ENCODE measurements around the gene BMPR1A. TPM values are rescaled to one million over a fixed set of nuclear protein-coding genes. Genes with fewer than 3 reads are reported as not detected.
A peak's percentile ranks its signal among the peaks of the same experiment; 100 is the strongest.

Gene BMPR1A
- total RNA-seq, 1 donor from 2014 or later, result 74.2 TPM

DNA sequence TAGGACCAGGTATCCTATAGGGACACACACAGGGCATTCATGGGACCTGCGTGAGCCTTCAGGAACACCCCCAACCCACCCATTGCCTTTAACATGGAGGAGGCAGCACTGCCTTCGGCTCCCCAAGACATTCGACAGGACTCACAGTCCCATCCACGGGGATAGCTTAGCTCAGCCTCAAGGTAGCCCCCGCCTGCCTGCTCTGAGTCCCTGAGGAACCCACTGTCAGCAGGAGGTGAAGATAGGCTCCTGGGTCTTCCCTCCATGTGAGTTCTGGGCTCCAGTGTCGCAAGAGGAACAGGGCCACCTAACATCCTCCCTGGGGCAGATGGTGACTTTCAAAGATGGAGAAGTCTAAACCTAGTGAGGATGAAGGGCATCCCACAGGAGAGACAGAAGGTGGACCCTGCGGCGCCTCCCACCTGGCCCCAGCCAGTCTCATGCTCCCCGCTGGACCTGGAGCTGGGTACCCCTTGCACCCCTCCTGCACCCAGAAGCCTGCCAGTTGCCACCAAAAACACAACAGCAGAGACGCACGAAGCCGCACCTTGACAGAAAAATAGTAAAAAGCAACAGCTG, 207.0 kb downstream of the BMPR1A start:
- Mint-ChIP-seq H3K9me3 (ENCODE audit: low read depth) (no peaks in the 10 kb centered on the region), H3K36me3 (ENCODE audit: low read depth) (no peaks in the 10 kb centered on the region), H3K27ac (ENCODE audit: unreplicated experiment) (no peak overlapping the region), H3K27me3 (ENCODE audit: low read depth) (no peaks in the 10 kb centered on the region), H3K4me3 (ENCODE audit: unreplicated experiment) (no peak overlapping the region), H3K4me1 (ENCODE audit: low read depth) (peaks cover 22% of the 10 kb centered on the region)
- TF ChIP-seq, protein P1, sequence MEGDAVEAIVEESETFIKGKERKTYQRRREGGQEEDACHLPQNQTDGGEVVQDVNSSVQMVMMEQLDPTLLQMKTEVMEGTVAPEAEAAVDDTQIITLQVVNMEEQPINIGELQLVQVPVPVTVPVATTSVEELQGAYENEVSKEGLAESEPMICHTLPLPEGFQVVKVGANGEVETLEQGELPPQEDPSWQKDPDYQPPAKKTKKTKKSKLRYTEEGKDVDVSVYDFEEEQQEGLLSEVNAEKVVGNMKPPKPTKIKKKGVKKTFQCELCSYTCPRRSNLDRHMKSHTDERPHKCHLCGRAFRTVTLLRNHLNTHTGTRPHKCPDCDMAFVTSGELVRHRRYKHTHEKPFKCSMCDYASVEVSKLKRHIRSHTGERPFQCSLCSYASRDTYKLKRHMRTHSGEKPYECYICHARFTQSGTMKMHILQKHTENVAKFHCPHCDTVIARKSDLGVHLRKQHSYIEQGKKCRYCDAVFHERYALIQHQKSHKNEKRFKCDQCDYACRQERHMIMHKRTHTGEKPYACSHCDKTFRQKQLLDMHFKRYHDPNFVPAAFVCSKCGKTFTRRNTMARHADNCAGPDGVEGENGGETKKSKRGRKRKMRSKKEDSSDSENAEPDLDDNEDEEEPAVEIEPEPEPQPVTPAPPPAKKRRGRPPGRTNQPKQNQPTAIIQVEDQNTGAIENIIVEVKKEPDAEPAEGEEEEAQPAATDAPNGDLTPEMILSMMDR (IDR thresholded peaks at IDR 0.05), result no peak
- DNase-seq (ENCODE audit: low spot score), result peak; percentile 72

DNA sequence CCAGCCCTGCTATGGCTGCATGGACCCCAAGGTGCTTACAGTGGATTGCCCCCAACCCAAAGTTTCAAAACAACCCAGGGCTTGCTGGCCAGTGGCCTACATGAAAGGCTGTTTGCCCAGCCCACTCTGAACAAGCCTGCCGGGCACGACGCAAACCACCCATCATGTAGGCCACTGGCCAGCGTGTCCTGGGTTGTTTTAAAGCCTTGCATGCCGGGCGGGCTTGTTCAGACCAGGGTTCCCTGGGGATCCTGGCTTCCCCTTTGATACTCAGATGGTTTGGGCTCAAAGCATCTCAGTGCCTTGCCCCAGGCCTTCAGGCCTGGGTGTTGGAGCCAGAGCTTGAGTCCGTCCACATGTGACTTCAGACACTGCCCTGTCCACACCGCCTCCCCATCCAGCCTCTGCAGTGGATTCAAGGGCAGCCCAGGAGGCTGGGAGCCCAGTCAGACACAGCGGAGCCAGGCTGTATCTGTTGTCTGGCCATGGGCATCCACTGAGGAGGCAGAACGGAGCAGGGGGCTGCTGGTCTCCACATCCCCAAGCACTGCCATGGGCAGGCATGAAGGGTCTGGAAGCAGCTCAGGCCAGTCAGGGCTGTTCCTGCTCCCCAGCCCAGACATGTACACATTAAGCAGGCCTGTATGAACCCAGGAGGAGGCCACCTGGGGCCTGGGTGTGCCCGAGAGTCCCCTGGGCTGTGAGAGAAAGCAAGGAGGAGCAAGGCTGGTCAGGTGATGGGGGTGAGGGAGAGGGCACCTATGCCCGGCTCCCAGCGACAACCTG, 207.8 kb downstream of the BMPR1A start:
- peak; percentile 72 for DNase-seq (ENCODE audit: low spot score)
- H3K27ac Mint-ChIP-seq (ENCODE audit: unreplicated experiment), result no peak overlapping the region
- H3K4me1 Mint-ChIP-seq (ENCODE audit: low read depth), result peaks cover 19% of the 10 kb centered on the region
- H3K9me3 Mint-ChIP-seq (ENCODE audit: low read depth), result no peaks in the 10 kb centered on the region
- H3K4me3 Mint-ChIP-seq (ENCODE audit: unreplicated experiment), result no peak overlapping the region
- H3K27me3 Mint-ChIP-seq (ENCODE audit: low read depth), result no peaks in the 10 kb centered on the region
- TF ChIP-seq, protein P1 (IDR thresholded peaks at IDR 0.05), result no peak
- no peaks in the 10 kb centered on the region for H3K36me3 Mint-ChIP-seq (ENCODE audit: low read depth)

DNA sequence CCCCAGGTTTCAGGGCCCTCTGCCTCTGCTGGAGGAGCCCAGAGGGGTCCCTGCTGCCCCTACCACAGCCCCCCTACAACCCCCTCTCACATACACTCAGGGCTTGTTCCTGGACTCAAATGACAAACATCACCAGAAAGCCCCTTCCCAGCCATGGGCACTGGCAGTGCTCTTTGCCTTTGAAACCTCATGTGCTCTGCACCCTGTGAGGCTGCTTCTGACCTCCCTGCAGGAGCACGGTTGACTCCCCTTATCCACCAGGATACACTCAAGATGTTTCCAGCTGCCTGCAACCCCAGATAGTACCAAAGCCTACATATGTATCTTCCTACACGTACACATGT, 208.4 kb downstream of the BMPR1A start:
- Mint-ChIP-seq H3K4me1 (ENCODE audit: low read depth) (peaks cover 21% of the 10 kb centered on the region), H3K27me3 (ENCODE audit: low read depth) (no peaks in the 10 kb centered on the region), H3K9me3 (ENCODE audit: low read depth) (no peaks in the 10 kb centered on the region), H3K36me3 (ENCODE audit: low read depth) (no peaks in the 10 kb centered on the region), H3K27ac (ENCODE audit: unreplicated experiment) (no peak overlapping the region), H3K4me3 (ENCODE audit: unreplicated experiment) (no peak overlapping the region)
- TF ChIP-seq, protein P1 (IDR thresholded peaks at IDR 0.05), result no peak
- no peak for DNase-seq (ENCODE audit: low spot score)

DNA sequence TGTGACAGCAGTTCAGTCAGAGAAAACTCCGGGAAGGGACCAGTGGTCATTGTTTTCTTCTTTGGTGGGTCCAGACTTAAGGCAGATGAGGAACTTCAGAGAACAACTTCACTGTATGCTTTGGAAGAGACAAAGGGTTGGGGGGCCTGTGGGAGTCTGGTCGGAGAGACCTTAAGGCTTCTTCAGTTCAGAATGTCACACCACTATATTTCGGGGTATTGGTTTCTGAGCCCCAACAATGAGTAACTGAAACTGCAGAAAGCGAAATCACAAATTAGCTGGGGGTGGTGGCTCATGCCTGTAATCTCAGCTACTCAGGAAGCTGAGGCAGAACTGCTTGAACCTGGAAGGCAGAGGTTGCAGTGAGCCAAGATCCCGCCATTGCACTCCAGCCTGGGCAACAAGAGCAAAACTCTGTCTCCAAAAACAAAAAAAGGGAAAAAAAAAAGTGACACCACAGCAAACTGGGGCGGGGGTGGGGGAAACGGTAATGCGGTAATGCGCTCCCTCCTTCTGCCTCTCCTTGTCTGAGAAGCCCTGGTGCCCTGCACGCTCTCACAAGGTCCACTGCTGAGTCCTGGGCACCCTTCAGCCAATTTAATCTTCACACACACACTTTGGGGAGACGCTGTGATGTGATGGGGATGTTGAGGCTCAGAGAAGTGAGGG, 209.7 kb downstream of the BMPR1A start:
- Mint-ChIP-seq H3K36me3 (ENCODE audit: low read depth) (no peaks in the 10 kb centered on the region), H3K4me3 (ENCODE audit: unreplicated experiment) (no peak overlapping the region), H3K27ac (ENCODE audit: unreplicated experiment) (peak overlapping the region; percentile 74), H3K27me3 (ENCODE audit: low read depth) (no peaks in the 10 kb centered on the region), H3K4me1 (ENCODE audit: low read depth) (peaks cover 28% of the 10 kb centered on the region), H3K9me3 (ENCODE audit: low read depth) (no peaks in the 10 kb centered on the region)
- TF ChIP-seq, protein P1 (IDR thresholded peaks at IDR 0.05), result no peak
- no peak for DNase-seq (ENCODE audit: low spot score)

DNA sequence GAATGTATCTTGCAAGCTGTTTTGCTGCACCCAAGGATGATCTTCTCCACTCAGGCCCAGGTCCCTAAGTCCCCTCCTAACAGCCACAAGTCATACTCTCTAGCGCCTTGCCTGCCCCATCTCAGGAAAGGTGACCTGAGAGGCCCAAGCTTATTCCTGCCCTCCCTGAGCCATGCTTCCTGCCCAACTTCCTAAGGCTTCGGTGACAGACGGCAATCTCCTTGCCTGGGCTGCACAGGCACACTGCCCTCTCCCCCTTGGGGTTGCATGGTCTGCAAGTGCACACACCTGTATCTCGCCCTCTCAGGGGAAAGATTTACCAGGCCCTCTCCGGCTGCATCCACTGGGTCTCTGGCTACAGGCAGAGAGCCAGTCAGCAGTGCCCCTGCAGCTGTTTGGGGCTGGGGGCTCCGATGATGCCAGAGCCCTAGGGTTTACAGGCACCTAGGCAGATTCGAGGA, 211.1 kb downstream of the BMPR1A start:
- Mint-ChIP-seq H3K36me3 (ENCODE audit: low read depth) (no peaks in the 10 kb centered on the region), H3K4me3 (ENCODE audit: unreplicated experiment) (no peak overlapping the region), H3K4me1 (ENCODE audit: low read depth) (peaks cover 38% of the 10 kb centered on the region), H3K27ac (ENCODE audit: unreplicated experiment) (no peak overlapping the region), H3K27me3 (ENCODE audit: low read depth) (no peaks in the 10 kb centered on the region), H3K9me3 (ENCODE audit: low read depth) (no peaks in the 10 kb centered on the region)
- TF ChIP-seq, protein P1 (IDR thresholded peaks at IDR 0.05), result no peak
- DNase-seq (ENCODE audit: low spot score), result peak; percentile 68

Data from chondrocyte (in vitro differentiated cells).